SK-N-SH (cell line): ENCODE results near the gene RHOT2. TPM values are rescaled to one million over a fixed set of nuclear protein-coding genes. Genes with fewer than 3 reads are reported as not detected.
A peak's percentile ranks its signal among the peaks of the same experiment; 100 is the strongest.

Experiments
- CTCF ChIA-PET: fragments of 300-600, 350-600 bp; formaldehyde crosslinking; extraction: SDS; loops from one replicate; lab custom pipeline; 2021; lab: Yijun Ruan, JAX
- POLR2A ChIA-PET: fragments of 350-600 bp; sonication (Branson Sonifier 250); formaldehyde crosslinking; extraction: SDS; loops from one replicate; lab custom pipeline; 2020; ENCODE audit warnings: antibody characterized with exemption, inconsistent platforms; lab: Yijun Ruan, JAX
- DNase-seq: peaks from one replicate; pipeline ENCODE4 v3.0.0; 2012
- H2AFZ ChIP-seq: fragments of 200-600 bp; sonication (generic); 2 replicates; pipeline ENCODE4 v1.8.1; 2016; ENCODE audit warnings: antibody characterized with exemption, mild to moderate bottlenecking, low read depth
- H3F3A ChIP-seq: fragments of 200-600 bp; sonication (generic); replicated peaks from 2 replicates; pipeline ENCODE3; 2016; ENCODE audit warnings: antibody characterized with exemption, mild to moderate bottlenecking; ENCODE audit not compliant: insufficient read depth
- H3K27ac ChIP-seq, 2 experiments: fragments of 200-500 bp in 1 of 2; fragments of 200-600 bp in 1 of 2; sonication (Bioruptor generic) in 1 of 2; sonication (generic), shearing (Covaris generic) in 1 of 2; 2 replicates each; pipeline versions ENCODE4 v1.5.1 to v1.6.1; 2014 to 2016; ENCODE audit warnings: low read depth in 2 of 2, inconsistent platforms in 1 of 2, low read length in 1 of 2, mild to moderate bottlenecking in 1 of 2, mixed read lengths in 1 of 2
- H3K27me3 ChIP-seq: fragments of 200-600 bp; sonication (generic), shearing (Covaris generic); 2 replicates; pipeline ENCODE4 v1.6.1; 2016; ENCODE audit warnings: mixed run types; ENCODE audit not compliant: insufficient read depth
- H3K36me3 ChIP-seq, 2 experiments: fragments of 200-500 bp in 1 of 2; fragments of 200-600 bp in 1 of 2; sonication (Bioruptor generic) in 1 of 2; sonication (generic) in 1 of 2; replicated peaks in 1 of 2; 2 replicates each; pipeline versions ENCODE3 to v1.5.1; 2014 to 2016; ENCODE audit warnings: low read length in 1 of 2, mild to moderate bottlenecking in 1 of 2; ENCODE audit not compliant: insufficient read depth in 2 of 2, control insufficient read depth in 1 of 2
- H3K4me1 ChIP-seq, 2 experiments: fragments of 200-500 bp in 1 of 2; fragments of 200-600 bp in 1 of 2; sonication (Bioruptor generic) in 1 of 2; sonication (generic), shearing (Covaris generic) in 1 of 2; 2 replicates each; pipeline versions ENCODE4 v1.5.1 to v1.6.1; 2014 to 2016; ENCODE audit warnings: low read depth in 1 of 2, low read length in 1 of 2, mixed run types in 1 of 2; ENCODE audit not compliant: insufficient read depth in 2 of 2, control insufficient read depth in 1 of 2
- H3K4me2 ChIP-seq: fragments of 200-600 bp; sonication (generic), shearing (Covaris generic); 2 replicates; pipeline ENCODE4 v1.6.1; 2017; ENCODE audit warnings: mixed run types
- H3K4me3 ChIP-seq, 2 experiments: fragments of 200-500 bp in 1 of 2; fragments of 200-600 bp in 1 of 2; sonication (Bioruptor generic) in 1 of 2; sonication (generic), shearing (Covaris generic) in 1 of 2; 2 replicates each; pipeline versions ENCODE4 v1.5.1 to v1.8.1; 2014 to 2016; ENCODE audit warnings: low read depth in 2 of 2, inconsistent platforms in 1 of 2, low read length in 1 of 2, mild to moderate bottlenecking in 1 of 2, mixed read lengths in 1 of 2, moderate library complexity in 1 of 2
- H3K79me2 ChIP-seq: fragments of 200-600 bp; sonication (generic); 2 replicates; pipeline ENCODE4 v1.8.1; 2017; ENCODE audit warnings: mild to moderate bottlenecking; ENCODE audit not compliant: insufficient read depth
- H3K9ac ChIP-seq: fragments of 200-600 bp; sonication (generic); 2 replicates; pipeline ENCODE4 v1.6.1; 2017; ENCODE audit warnings: mixed run types
- H3K9me2 ChIP-seq: fragments of 200-600 bp; sonication (generic); 2 replicates; pipeline ENCODE4 v1.6.1; 2017; ENCODE audit warnings: mixed run types
- H3K9me3 ChIP-seq: fragments of 200-600 bp; sonication (generic); 2 replicates; pipeline ENCODE4 v1.6.1; 2017; ENCODE audit warnings: mixed run types, mild to moderate bottlenecking, moderate library complexity
- H4K20me1 ChIP-seq: fragments of 200-600 bp; sonication (generic); 2 replicates; pipeline ENCODE4 v1.6.1; 2017; ENCODE audit warnings: mild to moderate bottlenecking, mixed run types; ENCODE audit not compliant: insufficient read depth
- CHD2 ChIP-seq: fragments of 150-350 bp; IDR thresholded peaks from 2 replicates; pipeline ENCODE4 v1.6.1; 2018; ENCODE audit warnings: low read length; ENCODE audit not compliant: partially characterized antibody
- CTCF ChIP-seq: fragments of 200-600 bp; sonication (generic); IDR thresholded peaks from 2 replicates; pipeline ENCODE4 v1.6.1; 2017; ENCODE audit warnings: antibody characterized with exemption, mild to moderate bottlenecking, moderate library complexity
- EP300 ChIP-seq, 2 experiments: IDR thresholded peaks; 2 replicates each; pipeline versions ENCODE4 v1.4.0 to v1.6.1; 2012; ENCODE audit warnings: borderline replicate concordance in 1 of 2, low read depth in 1 of 2, low read length in 1 of 2
- FOXJ3 ChIP-seq: sonication (generic); formaldehyde crosslinking; IDR thresholded peaks from 2 replicates; pipeline ENCODE4 v1.5.1; 2020; ENCODE audit warnings: mild to moderate bottlenecking, missing genetic modification reagents
- FOXM1 ChIP-seq: IDR thresholded peaks from 2 replicates; pipeline ENCODE4 v1.4.0; 2012; ENCODE audit warnings: low read depth, mild to moderate bottlenecking
- GABPA ChIP-seq: IDR thresholded peaks from 2 replicates; pipeline ENCODE4 v1.4.0; 2012; ENCODE audit warnings: low read depth, mild to moderate bottlenecking
- IRF3 ChIP-seq: fragments of 150-350 bp; IDR thresholded peaks from 2 replicates; pipeline ENCODE4 v1.6.1; 2016; ENCODE audit warnings: mild to moderate bottlenecking, low read depth, low read length
- JUND ChIP-seq: IDR thresholded peaks from 2 replicates; pipeline ENCODE4 v1.4.0; 2012
- MXI1 ChIP-seq: IDR thresholded peaks from 2 replicates; pipeline ENCODE4 v1.6.1; 2012; ENCODE audit warnings: mild to moderate bottlenecking, low read depth, low read length, improper control_type of control experiment
- RAD21 ChIP-seq: IDR thresholded peaks from 2 replicates; pipeline ENCODE4 v1.6.1; 2012; ENCODE audit warnings: mild to moderate bottlenecking, low read length
- RCOR1 ChIP-seq: fragments of 150-350 bp; IDR thresholded peaks from 2 replicates; pipeline ENCODE4 v1.6.1; 2017; ENCODE audit warnings: antibody characterized with exemption, low read length
- TAF1 ChIP-seq: IDR thresholded peaks from 2 replicates; pipeline ENCODE4 v1.6.1; 2012; ENCODE audit warnings: low read depth, mild to moderate bottlenecking, low read length, moderate library complexity, borderline replicate concordance
- TCF12 ChIP-seq: IDR thresholded peaks from 2 replicates; pipeline ENCODE4 v1.4.0; 2012
- TEAD4 ChIP-seq: IDR thresholded peaks from 2 replicates; pipeline ENCODE4 v1.4.0; 2012; ENCODE audit warnings: mild to moderate bottlenecking, borderline replicate concordance; ENCODE audit not compliant: insufficient read depth
- YY1 ChIP-seq: IDR thresholded peaks from 2 replicates; pipeline ENCODE4 v1.4.0; 2012; ENCODE audit warnings: low read depth, mild to moderate bottlenecking
- whole genome bisulfite sequencing: methylation state at CpG from one replicate; pipeline ENCODE4 v1.1.6; 2017; ENCODE audit warnings: low lambda C conversion rate; 5-methylcytosine and 5-hydroxymethylcytosine counted together
- polyA plus RNA-seq, 3 experiments: library from polyadenylated mRNA; depleted of rRNA; stranded (reverse); fragments of >200 nt; gene quantifications; 2 replicates each; pipeline ENCODE4 v1.2.3, GENCODE V29; 2012
- TF ChIP-seq, protein P1 (sequence below): fragments of 150-350 bp; IDR thresholded peaks from 2 replicates; pipeline ENCODE4 v1.6.1; 2017; ENCODE audit warnings: antibody characterized with exemption, low read length, low read depth, borderline replicate concordance
- TF ChIP-seq, protein P2 (sequence below): IDR thresholded peaks from 2 replicates; pipeline ENCODE4 v1.4.0; 2012; ENCODE audit warnings: low read depth, borderline replicate concordance
- TF ChIP-seq, protein P3 (sequence below): IDR thresholded peaks from 2 replicates; pipeline ENCODE4 v1.4.0; 2012; ENCODE audit warnings: low read depth
- TF ChIP-seq, protein P4 (sequence below): IDR thresholded peaks from 2 replicates; pipeline ENCODE4 v1.6.1; 2012; ENCODE audit warnings: mild to moderate bottlenecking, low read depth, low read length, moderate library complexity
- TF ChIP-seq, protein P5 (sequence below): IDR thresholded peaks from 2 replicates; pipeline ENCODE4 v1.4.0; 2012; ENCODE audit warnings: low read depth, borderline replicate concordance

Gene RHOT2
- polyA plus RNA-seq (2012; rRNA removed): 229 and 255 TPM in 2 replicates
- 35.0 and 57.3 TPM in 2 replicates for polyA plus RNA-seq (2012; cell fraction: cytosol; rRNA removed)
- polyA plus RNA-seq (2012; cell fraction: nucleus; rRNA removed): 1,708 and 2,289 TPM in 2 replicates

DNA sequence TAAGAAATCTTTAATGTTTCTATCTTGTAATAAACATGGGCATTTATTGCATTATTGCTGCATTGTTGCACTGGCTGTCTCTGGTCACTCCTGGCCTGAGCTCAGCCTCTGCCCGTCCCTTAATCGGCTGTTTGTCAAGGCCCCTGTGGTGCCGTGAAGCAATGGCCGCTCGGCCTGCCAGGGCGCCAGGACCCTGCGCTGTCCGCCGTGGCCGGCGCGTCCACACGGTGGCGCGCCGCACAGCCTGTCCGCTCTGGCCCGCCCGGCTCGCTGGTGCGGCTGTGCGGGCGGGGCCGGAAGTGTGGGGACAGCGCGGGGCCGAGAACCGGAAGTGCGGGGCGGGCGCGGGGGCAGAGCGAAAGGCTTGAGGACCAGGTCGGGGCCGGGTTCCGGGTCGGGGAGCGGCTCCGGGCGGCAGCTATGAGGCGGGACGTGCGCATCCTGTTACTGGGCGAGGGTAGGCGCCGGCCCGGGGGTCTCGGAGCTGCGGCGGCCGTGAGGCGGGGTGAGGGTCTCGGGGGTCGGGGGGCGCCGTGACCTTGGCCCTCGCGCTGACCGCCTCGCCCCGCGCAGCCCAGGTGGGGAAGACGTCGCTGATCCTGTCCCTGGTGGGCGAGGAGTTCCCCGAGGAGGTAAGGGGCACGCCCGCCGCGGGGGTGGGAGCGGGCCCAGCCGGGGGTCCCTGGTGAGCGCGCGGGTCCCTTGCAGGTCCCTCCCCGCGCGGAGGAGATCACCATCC is at the start of gene RHOT2:
Gene RHOT2 (plus strand): TSS at position 353 of the 739 bp plus-strand sequence. CDS start 68 bp downstream, at position 421.
- no peaks in the 10 kb centered on the region for H3K27me3 ChIP-seq
- H3K27ac ChIP-seq: peak within 1 kb of the TSS; percentile 56 to 81
- peaks cover 25% of the 10 kb centered on the region for H3K79me2 ChIP-seq
- peak within 1 kb of the TSS; percentile 96 for H3K4me2 ChIP-seq
- H2AFZ ChIP-seq: peak within 1 kb of the TSS; percentile 36; the same call in 1 of the 2 replicates
- 0 out of 2 replicates have a peak, but pooled peaks cover 6% of the 10 kb centered on the region for H4K20me1 ChIP-seq
- no peaks in the 10 kb centered on the region for H3K9me3 ChIP-seq
- ChIA-PET CTCF (interaction anchor here (0.6 to 6.3 kb wide), 19 partner anchors 8 to 276 kb away, joined by 3 to 69 read pairs (median 5); partner anchors contain the start of genes JMJD8, RHBDL1, WDR24 and WDR90), POLR2A (interaction anchor here (0.6 to 1.5 kb wide), 3 partner anchors 11 to 16 kb away, joined by 4 read pairs; partner anchors contain the start of genes JMJD8 and STUB1)
- under 1% methylated on average over 26 of the region's 78 CpGs for WGBS
- no peaks in the 10 kb centered on the region for H3K9me2 ChIP-seq
- H3K4me3 ChIP-seq: peak within 1 kb of the TSS; percentile 88 to 93
- peaks cover 5 to 42% of the 10 kb centered on the region in 2 experiments for H3K36me3 ChIP-seq
- no peaks in the 10 kb centered on the region for H3F3A ChIP-seq
- peaks cover 0 to 15% of the 10 kb centered on the region in 2 experiments; a peak in 1 of 4 replicates for H3K4me1 ChIP-seq
- peak within 1 kb of the TSS; percentile 88 for H3K9ac ChIP-seq
- DNase-seq: peak; percentile 96
- no peak for TF ChIP-seq TEAD4
- TF ChIP-seq MXI1: peak; percentile 76; the same call in 1 of the 2 replicates
- no peak for TF ChIP-seq FOXJ3 (CRISPR knock-in tag)
- TF ChIP-seq FOXM1: no peak
- TF ChIP-seq GABPA: peak; percentile 90
- TF ChIP-seq JUND: no peak
- TF ChIP-seq, protein P1, sequence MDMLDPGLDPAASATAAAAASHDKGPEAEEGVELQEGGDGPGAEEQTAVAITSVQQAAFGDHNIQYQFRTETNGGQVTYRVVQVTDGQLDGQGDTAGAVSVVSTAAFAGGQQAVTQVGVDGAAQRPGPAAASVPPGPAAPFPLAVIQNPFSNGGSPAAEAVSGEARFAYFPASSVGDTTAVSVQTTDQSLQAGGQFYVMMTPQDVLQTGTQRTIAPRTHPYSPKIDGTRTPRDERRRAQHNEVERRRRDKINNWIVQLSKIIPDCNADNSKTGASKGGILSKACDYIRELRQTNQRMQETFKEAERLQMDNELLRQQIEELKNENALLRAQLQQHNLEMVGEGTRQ: no peak
- peak; percentile 90 for TF ChIP-seq TAF1
- no peak; the same call in 1 of the 2 replicates for TF ChIP-seq RCOR1
- TF ChIP-seq, protein P2, sequence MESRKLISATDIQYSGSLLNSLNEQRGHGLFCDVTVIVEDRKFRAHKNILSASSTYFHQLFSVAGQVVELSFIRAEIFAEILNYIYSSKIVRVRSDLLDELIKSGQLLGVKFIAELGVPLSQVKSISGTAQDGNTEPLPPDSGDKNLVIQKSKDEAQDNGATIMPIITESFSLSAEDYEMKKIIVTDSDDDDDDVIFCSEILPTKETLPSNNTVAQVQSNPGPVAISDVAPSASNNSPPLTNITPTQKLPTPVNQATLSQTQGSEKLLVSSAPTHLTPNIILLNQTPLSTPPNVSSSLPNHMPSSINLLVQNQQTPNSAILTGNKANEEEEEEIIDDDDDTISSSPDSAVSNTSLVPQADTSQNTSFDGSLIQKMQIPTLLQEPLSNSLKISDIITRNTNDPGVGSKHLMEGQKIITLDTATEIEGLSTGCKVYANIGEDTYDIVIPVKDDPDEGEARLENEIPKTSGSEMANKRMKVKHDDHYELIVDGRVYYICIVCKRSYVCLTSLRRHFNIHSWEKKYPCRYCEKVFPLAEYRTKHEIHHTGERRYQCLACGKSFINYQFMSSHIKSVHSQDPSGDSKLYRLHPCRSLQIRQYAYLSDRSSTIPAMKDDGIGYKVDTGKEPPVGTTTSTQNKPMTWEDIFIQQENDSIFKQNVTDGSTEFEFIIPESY: peak; percentile 52; the same call in 1 of the 2 replicates
- TF ChIP-seq, protein P3, sequence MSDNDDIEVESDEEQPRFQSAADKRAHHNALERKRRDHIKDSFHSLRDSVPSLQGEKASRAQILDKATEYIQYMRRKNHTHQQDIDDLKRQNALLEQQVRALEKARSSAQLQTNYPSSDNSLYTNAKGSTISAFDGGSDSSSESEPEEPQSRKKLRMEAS: peak; percentile 61; the same call in 1 of the 2 replicates
- TF ChIP-seq IRF3: no peak
- TF ChIP-seq, protein P4, sequence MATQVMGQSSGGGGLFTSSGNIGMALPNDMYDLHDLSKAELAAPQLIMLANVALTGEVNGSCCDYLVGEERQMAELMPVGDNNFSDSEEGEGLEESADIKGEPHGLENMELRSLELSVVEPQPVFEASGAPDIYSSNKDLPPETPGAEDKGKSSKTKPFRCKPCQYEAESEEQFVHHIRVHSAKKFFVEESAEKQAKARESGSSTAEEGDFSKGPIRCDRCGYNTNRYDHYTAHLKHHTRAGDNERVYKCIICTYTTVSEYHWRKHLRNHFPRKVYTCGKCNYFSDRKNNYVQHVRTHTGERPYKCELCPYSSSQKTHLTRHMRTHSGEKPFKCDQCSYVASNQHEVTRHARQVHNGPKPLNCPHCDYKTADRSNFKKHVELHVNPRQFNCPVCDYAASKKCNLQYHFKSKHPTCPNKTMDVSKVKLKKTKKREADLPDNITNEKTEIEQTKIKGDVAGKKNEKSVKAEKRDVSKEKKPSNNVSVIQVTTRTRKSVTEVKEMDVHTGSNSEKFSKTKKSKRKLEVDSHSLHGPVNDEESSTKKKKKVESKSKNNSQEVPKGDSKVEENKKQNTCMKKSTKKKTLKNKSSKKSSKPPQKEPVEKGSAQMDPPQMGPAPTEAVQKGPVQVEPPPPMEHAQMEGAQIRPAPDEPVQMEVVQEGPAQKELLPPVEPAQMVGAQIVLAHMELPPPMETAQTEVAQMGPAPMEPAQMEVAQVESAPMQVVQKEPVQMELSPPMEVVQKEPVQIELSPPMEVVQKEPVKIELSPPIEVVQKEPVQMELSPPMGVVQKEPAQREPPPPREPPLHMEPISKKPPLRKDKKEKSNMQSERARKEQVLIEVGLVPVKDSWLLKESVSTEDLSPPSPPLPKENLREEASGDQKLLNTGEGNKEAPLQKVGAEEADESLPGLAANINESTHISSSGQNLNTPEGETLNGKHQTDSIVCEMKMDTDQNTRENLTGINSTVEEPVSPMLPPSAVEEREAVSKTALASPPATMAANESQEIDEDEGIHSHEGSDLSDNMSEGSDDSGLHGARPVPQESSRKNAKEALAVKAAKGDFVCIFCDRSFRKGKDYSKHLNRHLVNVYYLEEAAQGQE: peak; percentile 74
- TF ChIP-seq CHD2: peak; percentile 73
- peak; percentile 83 for TF ChIP-seq YY1
- TF ChIP-seq EP300 (IDR thresholded peaks at IDR 0.05; ENCODE audit: borderline replicate concordance in 1 of 2, low read depth in 1 of 2, low read length in 1 of 2): peak; percentile 25 to 30; a peak in 1 of 4 replicates
- TF ChIP-seq CTCF: peak; percentile 82
- no peak for TF ChIP-seq TCF12
- TF ChIP-seq, protein P5, sequence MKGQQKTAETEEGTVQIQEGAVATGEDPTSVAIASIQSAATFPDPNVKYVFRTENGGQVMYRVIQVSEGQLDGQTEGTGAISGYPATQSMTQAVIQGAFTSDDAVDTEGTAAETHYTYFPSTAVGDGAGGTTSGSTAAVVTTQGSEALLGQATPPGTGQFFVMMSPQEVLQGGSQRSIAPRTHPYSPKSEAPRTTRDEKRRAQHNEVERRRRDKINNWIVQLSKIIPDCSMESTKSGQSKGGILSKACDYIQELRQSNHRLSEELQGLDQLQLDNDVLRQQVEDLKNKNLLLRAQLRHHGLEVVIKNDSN: no peak
- peak; percentile 44; the same call in 1 of the 2 replicates for TF ChIP-seq RAD21
